Gastroesophageal sphincter (tissue), 4 donors: ENCODE results near the gene KLC3. TPM values are rescaled to one million over a fixed set of nuclear protein-coding genes. Genes with fewer than 3 reads are reported as not detected.

Experiments
- ATAC-seq: fragments of 150-250 bp; one replicate; pipeline ENCODE4 v1.9.1; 2016; ENCODE audit warnings: mild to moderate bottlenecking, moderate library complexity
- H3K27ac ChIP-seq, 4 donors: fragments of 200-600 bp; sonication (generic) in 3 of 4; 1 replicate in 3 of 4; 2 replicates in 1 of 4; pipeline ENCODE4 v1.5.1; 2016 to 2019
- H3K27me3 ChIP-seq: fragments of 200-600 bp; sonication (generic); one replicate; pipeline ENCODE4 v1.5.1; 2019
- H3K36me3 ChIP-seq, 2 donors: fragments of 200-600 bp; sonication (generic); one replicate each; pipeline ENCODE4 v1.5.1; 2019; ENCODE audit warnings: control low read depth in 1 of 2
- H3K4me1 ChIP-seq, 3 donors: fragments of 200-600 bp; sonication (generic); 1 replicate in 2 of 3; 2 replicates in 1 of 3; pipeline ENCODE4 v1.5.1; 2016 to 2019; ENCODE audit warnings: control low read depth in 2 of 3
- H3K4me3 ChIP-seq, 2 donors: fragments of 200-600 bp; sonication (generic); one replicate each; pipeline ENCODE4 v1.5.1; 2019; ENCODE audit warnings: mild to moderate bottlenecking in 1 of 2, moderate library complexity in 1 of 2
- H3K9me3 ChIP-seq, 3 donors: fragments of 200-600 bp; sonication (generic); one replicate each; pipeline ENCODE4 v1.5.1; 2017 to 2019; ENCODE audit warnings: control low read depth in 2 of 3
- CTCF ChIP-seq, 4 experiments: fragments of 200-600 bp in 2 of 4; fragments of 450-650 bp in 2 of 4; sonication (generic) in 1 of 4; IDR thresholded peaks; one replicate each; pipeline ENCODE4 v1.5.1; 2017 to 2019; ENCODE audit warnings: antibody characterized with exemption in 4 of 4, mild to moderate bottlenecking in 2 of 4, moderate library complexity in 2 of 4
- EP300 ChIP-seq: sonication (generic); formaldehyde crosslinking; IDR thresholded peaks from one replicate; pipeline ENCODE4 v1.6.1; 2017; ENCODE audit warnings: antibody characterized with exemption, mild to moderate bottlenecking
- POLR2A ChIP-seq, 2 donors: fragments of 450-650 bp; IDR thresholded peaks; one replicate each; pipeline ENCODE4 v1.6.1; 2017; ENCODE audit warnings: antibody characterized with exemption in 2 of 2, mild to moderate bottlenecking in 2 of 2, moderate library complexity in 1 of 2
- POLR2AphosphoS5 ChIP-seq: sonication (generic); formaldehyde crosslinking; IDR thresholded peaks from one replicate; pipeline ENCODE4 v1.6.1; 2017; ENCODE audit warnings: antibody characterized with exemption
- WGBS, 2 donors: methylation state at CpG; one replicate each; pipeline ENCODE4 v1.1.5; 2018; ENCODE audit warnings: low coverage in 1 of 2; 5-methylcytosine and 5-hydroxymethylcytosine counted together
- total RNA-seq, 4 donors: library from RNA; depleted of rRNA; stranded (reverse); fragments of >200 nt; gene quantifications; one replicate each; pipeline ENCODE4 v1.1.0, GENCODE V29; 2016

The KLC3 gene
- total RNA-seq, 4 donors from 2014 or later = 1.3 TPM; not detected in 3

- Histone ChIP-seq H3K36me3 (peaks cover 0 to 93% of the 10 kb centered on the region in 2 donors), H3K9me3 (no peaks in the 10 kb centered on the region), H3K27me3 (no peaks in the 10 kb centered on the region), H3K4me3 (no peak overlapping the region), H3K27ac (no peak overlapping the region), H3K4me1 (no peaks in the 10 kb centered on the region)
- no peak for ATAC-seq
- TF ChIP-seq POLR2A (IDR thresholded peaks at IDR 0.05) (no peak), POLR2AphosphoS5 (no peak), EP300 (no peak)
- WGBS, 2 donors = 91 to 92% methylated on average over 3 to 7 of the region's 12 CpGs
These were observed 17.8 kb downstream of the KLC3 start for GRCh38 chr19:45358213-45358792.

DNA sequence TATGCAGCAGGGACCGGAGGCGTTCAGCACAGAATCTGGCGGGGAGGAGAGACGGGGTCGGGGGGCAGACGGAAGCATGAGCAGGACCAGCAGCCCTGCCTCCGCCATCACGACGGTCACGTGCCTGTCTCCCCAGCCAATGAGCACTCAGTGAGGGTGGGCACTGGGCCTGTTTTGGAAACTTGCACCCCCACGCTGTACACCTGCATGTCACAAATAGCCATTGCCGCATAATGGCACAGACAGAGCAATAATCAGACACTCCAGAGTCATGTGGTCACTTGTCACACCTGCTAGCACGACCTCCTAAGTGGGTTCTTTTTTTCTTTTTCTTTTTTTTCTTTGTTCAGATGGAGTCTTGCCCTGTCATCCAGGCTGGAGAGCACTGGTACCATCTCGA is 21.1 kb downstream of the KLC3 start:
- no peak for ATAC-seq
- Histone ChIP-seq H3K9me3 (no peaks in the 10 kb centered on the region), H3K27ac (no peak overlapping the region), H3K27me3 (no peaks in the 10 kb centered on the region), H3K4me3 (no peak overlapping the region), H3K4me1 (no peaks in the 10 kb centered on the region), H3K36me3 (peaks cover 0 to 82% of the 10 kb centered on the region in 2 donors)
- 87 to 100% methylated on average over 3 to 8 of the region's 14 CpGs for WGBS, 2 donors
- no peak for TF ChIP-seq EP300
- no peak for TF ChIP-seq POLR2A (IDR thresholded peaks at IDR 0.05)
- no peak for TF ChIP-seq POLR2AphosphoS5
- TF ChIP-seq CTCF (IDR thresholded peaks at IDR 0.05) = no peak

DNA sequence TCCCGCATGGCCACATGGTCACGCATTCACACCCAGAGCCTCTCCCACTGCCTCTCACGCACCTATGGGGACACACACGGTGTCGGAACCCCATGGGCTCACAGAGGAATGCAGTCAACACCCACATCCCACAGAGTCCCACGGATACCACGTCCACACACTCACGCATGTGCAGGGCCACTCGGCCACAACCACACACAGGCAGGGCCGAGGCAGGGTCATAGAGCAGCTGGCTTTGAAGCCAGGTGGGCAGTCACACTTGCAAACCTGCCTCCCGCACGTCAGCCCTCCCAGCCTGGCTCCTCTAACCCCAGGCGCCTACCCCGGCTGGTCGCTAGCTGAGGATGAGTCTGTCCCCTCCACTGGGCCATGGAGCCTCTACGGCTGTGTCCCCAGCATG is 21.7 kb downstream of the KLC3 start:
- no peak for ATAC-seq
- Histone ChIP-seq H3K27me3 (no peaks in the 10 kb centered on the region), H3K9me3 (no peaks in the 10 kb centered on the region), H3K36me3 (peaks cover 0 to 75% of the 10 kb centered on the region in 2 donors), H3K27ac (no peak overlapping the region), H3K4me1 (no peaks in the 10 kb centered on the region), H3K4me3 (no peak overlapping the region)
- WGBS, 2 donors = no CpG with 5 or more reads among the region's 16 CpGs
- TF ChIP-seq POLR2AphosphoS5 (no peak), POLR2A (IDR thresholded peaks at IDR 0.05) (no peak), CTCF (IDR thresholded peaks at IDR 0.05) (no peak), EP300 (no peak)

- Histone ChIP-seq H3K36me3 (peaks cover 0 to 63% of the 10 kb centered on the region in 2 donors), H3K4me1 (peaks cover 0 to 6% (median 0%) of the 10 kb centered on the region in 3 donors), H3K27ac (no peak overlapping the region), H3K9me3 (no peaks in the 10 kb centered on the region), H3K4me3 (no peak overlapping the region), H3K27me3 (no peaks in the 10 kb centered on the region)
- 80% methylated on average over 1 of the region's 44 CpGs; no CpG with 5 or more reads in 1 of the 2 donors for WGBS, 2 donors
- TF ChIP-seq POLR2AphosphoS5 (no peak), EP300 (no peak), POLR2A (IDR thresholded peaks at IDR 0.05) (no peak), CTCF (IDR thresholded peaks at IDR 0.05) (no peak)
- no peak for ATAC-seq
These were observed 23.4 kb downstream of the KLC3 start for GRCh38 chr19:45363861-45364459.

DNA sequence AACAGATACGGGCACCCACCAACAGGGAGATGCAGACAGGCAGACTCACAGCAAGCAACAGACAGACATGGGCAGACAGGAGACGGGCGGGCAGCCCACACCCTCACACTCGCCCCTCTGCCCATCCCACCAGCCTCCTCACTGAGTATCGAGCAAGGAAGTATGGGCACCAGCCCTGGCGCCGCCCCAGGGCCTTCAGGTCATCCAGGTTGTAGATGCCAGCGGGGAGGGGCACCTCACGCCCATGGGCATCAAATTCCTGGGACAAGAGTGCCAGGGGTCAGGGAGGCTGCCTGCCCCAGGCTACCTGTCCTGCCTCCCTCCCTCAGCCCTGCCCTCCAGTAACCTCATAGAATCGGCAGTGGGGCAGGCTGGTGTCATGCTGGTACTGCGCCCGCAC is 24.1 kb downstream of the KLC3 start:
- Histone ChIP-seq H3K4me1 (peaks cover 0 to 13% (median 0%) of the 10 kb centered on the region in 3 donors), H3K36me3 (peaks cover 0 to 56% of the 10 kb centered on the region in 2 donors), H3K27ac (no peak overlapping the region), H3K9me3 (no peaks in the 10 kb centered on the region), H3K4me3 (no peak overlapping the region), H3K27me3 (no peaks in the 10 kb centered on the region)
- no peak for ATAC-seq
- no peak for TF ChIP-seq POLR2AphosphoS5
- no peak for TF ChIP-seq CTCF (IDR thresholded peaks at IDR 0.05)
- no peak for TF ChIP-seq POLR2A (IDR thresholded peaks at IDR 0.05)
- TF ChIP-seq EP300 = no peak
- no CpG with 5 or more reads among the region's 12 CpGs for WGBS, 2 donors
